Adipose tissue (tissue), 3 donors: Measurements from ENCODE around the gene EDIL3. TPM values are rescaled to one million over a fixed set of nuclear protein-coding genes. Genes with fewer than 3 reads are reported as not detected.

ENCODE experiments used
- H3K27ac ChIP-seq: one replicate; pipeline ENCODE4 v1.5.1; 2013; ENCODE audit warnings: low read depth, low read length
- WGBS, 3 donors: extraction: QIAGEN DNeasy Blood & Tissue Kit; methylation state at CpG; one replicate each; pipeline ENCODE4 v1.1.7; 2013; 5-methylcytosine and 5-hydroxymethylcytosine counted together
- polyA plus RNA-seq, 3 donors: library from polyadenylated mRNA; stranded (reverse); fragments of 200-250 nt; gene quantifications; one replicate each; pipeline ENCODE4 v1.2.3, GENCODE V29; 2013
- donor health status: healthy with polysubstance abuse.
- donor health status: Bipolar disorder and iron deficiency.
- donor health status: healthy.

EDIL3 gene
- 1 to 10 TPM; 1.0 to 2.8 (median 1.6) TPM for polyA plus RNA-seq

GRCh38 chr5:84384604-84385575, at the start of gene EDIL3:
Gene EDIL3 (minus strand): TSS chr5:84384880. CDS start chr5:84384374, 506 bp downstream.
- 1 to 2% (median 1%) methylated on average over 30 to 54 of the region's 54 CpGs for WGBS, 3 donors
- H3K27ac ChIP-seq, result no peak within 1 kb of the TSS

DNA sequence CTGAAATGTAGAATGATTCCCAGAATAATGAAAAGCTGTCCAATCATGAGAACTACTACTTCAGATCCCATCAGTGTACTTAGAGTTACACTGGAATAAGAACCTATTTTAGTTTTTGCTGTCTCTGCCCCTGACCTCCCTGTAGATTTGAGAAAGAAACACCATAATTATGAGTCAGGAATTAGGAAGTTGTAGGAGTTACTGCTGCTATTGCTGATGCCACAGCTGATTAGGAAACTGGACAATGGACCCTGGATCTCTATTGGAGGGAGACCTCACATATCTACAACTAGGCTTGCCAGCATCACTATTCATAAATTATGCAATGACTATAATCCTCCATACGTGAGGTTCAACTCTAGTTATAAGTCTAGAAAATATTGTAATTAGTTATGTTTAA, 48.8 kb upstream of the EDIL3 start:
- no peak overlapping the region for H3K27ac ChIP-seq
- WGBS, 3 donors, result 70 to 87% (median 86%) methylated on average over 1 of the region's 1 CpG

GRCh38 chr5:84430863-84431663, 46.4 kb upstream of the EDIL3 start:
- 73 to 74% (median 73%) methylated on average over 3 of the region's 3 CpGs for WGBS, 3 donors
- no peak overlapping the region for H3K27ac ChIP-seq

- no peak overlapping the region for H3K27ac ChIP-seq
Observed at GRCh38 chr5:84430079-84430478, 45.4 kb upstream of the EDIL3 start.

DNA sequence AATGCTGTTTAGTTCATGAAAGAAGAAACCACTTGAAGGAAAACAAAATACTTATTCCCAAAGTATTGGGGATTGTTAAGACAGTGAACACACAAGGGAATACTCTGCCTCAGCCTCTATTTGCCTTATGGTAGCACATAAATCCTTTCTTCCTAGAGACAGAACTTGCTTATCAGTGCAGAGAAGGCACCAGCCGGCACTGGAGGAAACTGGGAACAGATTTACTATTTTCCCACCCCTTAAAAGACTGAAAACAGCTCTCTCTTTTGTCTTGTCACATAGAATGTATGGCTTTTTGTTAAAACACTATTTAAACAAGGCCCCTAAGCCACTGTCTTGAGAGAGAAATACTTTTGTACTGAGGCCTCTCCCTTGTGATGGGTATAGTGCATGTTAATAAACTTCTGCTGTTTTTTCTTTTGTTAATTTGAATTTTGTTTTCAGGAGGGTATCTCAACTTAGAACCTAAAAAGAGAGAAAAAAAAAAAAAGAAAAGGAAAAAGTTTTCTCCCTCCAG, 40.7 kb upstream of the EDIL3 start:
- H3K27ac ChIP-seq, result no peak overlapping the region
- 40 to 47% (median 41%) methylated on average over 1 of the region's 1 CpG for WGBS, 3 donors

DNA sequence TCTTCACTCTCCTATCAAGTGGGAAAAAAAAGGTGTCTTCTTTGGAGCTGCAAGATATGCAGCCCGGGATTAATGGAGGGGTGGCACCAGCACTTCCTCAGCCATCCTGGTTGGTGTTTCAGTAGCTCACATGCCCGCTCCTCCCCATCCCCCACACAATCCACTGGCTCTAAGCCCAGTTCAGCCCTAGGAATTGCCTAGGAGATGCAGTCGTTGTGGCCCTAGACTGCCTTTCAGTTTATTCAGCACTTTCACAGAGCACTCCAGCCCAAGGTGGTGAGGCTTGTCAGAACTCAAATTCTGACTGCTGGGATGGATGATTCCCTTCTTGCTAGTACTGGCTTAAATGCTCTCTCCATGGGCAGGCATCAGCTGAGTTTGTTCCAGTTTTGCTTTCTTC, 35.1 kb upstream of the EDIL3 start:
- WGBS, 3 donors, result 72 to 84% (median 75%) methylated on average over 3 of the region's 3 CpGs
- no peak overlapping the region for H3K27ac ChIP-seq

- 88 to 91% (median 90%) methylated on average over 5 of the region's 5 CpGs for WGBS, 3 donors
- no peak overlapping the region for H3K27ac ChIP-seq
Observed at GRCh38 chr5:84411832-84412605, 27.3 kb upstream of the EDIL3 start.

DNA sequence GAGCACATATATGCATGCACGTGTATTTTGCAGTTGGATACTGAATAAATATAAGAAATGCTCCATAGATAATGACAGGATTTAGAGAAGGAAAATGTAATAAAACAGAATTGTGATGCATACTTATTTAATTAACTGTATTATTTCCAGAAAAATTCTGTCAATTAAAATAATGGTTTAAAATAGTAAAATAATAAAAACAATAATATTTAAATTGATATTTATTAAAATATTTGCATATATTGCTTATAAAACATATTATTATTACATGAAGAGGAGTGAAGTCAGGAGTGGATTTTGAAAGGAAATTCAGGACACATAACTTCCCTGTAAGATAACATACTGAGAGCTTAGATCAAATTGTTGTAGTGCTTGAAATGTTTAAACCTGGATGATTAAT, 21.4 kb upstream of the EDIL3 start:
- 65 to 89% (median 83%) methylated on average over 1 of the region's 1 CpG for WGBS, 3 donors
- H3K27ac ChIP-seq, result no peak overlapping the region

GRCh38 chr5:84403773-84404172, 19.1 kb upstream of the EDIL3 start:
- no peak overlapping the region for H3K27ac ChIP-seq

GRCh38 chr5:84397385-84397784, 12.7 kb upstream of the EDIL3 start:
- H3K27ac ChIP-seq, result no peak overlapping the region
- WGBS, 3 donors, result 73 to 83% (median 79%) methylated on average over 1 of the region's 1 CpG

GRCh38 chr5:84393969-84394368, 9.3 kb upstream of the EDIL3 start:
- 77 to 86% (median 81%) methylated on average over 6 of the region's 6 CpGs for WGBS, 3 donors
- H3K27ac ChIP-seq, result no peak overlapping the region

GRCh38 chr5:84392836-84393235, 8.2 kb upstream of the EDIL3 start:
- WGBS, 3 donors, result 82 to 85% (median 85%) methylated on average over 2 of the region's 2 CpGs
- H3K27ac ChIP-seq, result no peak overlapping the region

DNA sequence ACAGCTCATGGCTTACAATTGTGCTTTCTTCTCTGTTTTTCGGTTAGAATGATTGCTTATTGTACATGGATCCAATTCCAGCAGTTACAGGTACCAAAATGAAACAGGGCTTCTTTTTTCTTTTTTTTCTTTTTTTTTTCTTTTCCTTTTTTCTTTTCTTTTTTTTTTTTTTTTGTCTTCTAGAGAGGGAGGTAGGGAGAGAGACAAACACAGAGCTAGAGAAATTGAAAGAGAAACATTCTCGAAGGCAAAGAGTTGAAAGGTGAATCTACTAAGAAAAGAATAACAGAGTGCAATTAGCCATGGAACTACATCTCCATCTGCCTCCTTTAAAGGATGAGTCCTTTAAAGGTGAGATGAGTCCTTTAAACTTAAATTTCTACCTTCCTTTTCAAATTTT, 1.0 kb upstream of the EDIL3 start:
- 63 to 65% (median 64%) methylated on average over 2 of the region's 2 CpGs for WGBS, 3 donors
- no peak overlapping the region for H3K27ac ChIP-seq

DNA sequence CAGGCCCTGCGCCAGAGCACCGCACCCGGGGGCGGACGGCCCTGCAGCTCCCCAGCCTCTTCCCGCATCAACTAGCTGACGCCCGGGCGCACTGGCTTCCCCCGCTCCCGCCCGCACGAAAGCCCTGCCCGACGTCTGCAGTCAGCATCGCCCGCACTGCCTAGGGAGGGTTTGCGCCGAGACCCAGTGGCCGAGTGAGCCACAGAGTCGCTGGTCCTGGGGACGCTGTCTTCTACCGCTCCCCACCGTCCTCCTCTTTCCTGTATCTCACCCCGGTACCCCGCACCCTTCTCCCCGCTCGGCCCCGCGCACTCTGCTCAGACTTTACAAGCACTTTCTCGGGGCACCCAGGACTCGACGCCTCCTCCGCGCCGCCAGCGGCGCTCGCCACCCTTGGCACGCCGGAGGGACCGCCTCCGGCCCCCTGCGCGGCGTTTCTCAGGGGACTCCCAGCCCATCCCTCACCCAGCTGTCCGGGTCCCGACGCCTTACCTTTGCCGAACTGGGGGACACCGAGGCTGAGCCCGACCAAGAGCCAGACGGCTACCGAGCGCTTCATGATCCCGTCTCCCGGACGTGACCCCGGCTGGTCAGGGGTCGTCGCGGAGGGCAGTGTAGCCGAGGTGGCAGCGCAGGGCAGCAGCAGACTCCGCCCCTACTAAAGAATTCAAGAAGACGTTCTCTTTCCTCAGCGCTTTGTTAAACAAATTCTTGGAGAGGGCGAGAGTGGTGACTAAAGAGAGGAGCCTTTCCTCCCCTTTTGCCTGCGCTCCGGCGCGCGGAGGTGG, 670 bp downstream of the EDIL3 start:
- H3K27ac ChIP-seq, result no peak overlapping the region
- WGBS, 3 donors, result 1 to 2% (median 1%) methylated on average over 68 to 73 of the region's 73 CpGs

GRCh38 chr5:84383296-84383815, 1.3 kb downstream of the EDIL3 start:
- 3 to 5% (median 4%) methylated on average over 24 to 26 of the region's 26 CpGs for WGBS, 3 donors
- H3K27ac ChIP-seq, result no peak overlapping the region

DNA sequence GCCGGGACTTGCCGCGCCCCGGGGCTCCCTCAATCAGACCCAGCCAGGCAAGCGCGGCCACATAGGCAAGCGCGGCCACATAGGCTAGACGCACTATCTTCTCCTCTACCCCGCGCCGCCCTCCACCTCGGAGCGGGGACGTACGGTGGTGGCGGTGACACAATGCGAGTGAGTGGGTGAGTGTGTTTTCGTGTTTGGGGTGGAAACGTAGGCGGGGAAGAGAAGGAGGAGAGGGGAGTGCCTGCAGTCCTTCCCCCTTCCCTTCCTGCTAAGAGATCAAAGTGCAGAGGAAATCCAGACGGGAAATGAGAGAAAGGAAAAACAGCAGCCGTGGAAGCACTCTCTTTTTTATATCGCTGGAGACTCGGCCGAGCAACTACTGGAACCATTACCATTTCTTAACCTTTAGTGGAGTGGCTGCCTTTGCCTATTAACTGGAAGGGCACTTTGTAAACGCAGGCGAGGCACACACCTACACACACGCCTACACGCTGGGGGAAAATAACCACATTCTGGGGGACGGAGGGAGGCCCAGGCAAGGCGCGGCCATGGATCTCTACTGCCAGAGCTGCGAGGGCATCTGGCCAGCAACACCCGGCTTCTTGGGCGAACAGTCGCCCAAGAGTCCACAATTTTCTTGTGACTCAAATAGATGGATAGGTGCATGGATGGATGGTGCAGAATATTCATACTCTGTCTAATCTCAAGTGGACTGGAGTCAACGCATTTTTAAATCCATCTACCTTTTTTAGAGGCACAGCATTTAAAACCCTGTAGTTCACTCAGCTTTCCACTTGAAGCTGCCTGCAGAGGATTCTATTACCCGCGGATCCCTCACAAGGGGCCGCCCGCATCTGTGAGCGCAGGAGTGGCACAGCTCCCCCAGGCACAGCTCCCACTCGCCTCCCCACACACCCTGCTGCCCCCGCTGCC, 2.1 kb downstream of the EDIL3 start:
- WGBS, 3 donors, result 0 to 2% (median 1%) methylated on average over 45 of the region's 45 CpGs
- no peak overlapping the region for H3K27ac ChIP-seq
